Peyer's patch (tissue), 4 donors: ENCODE data around the gene MEGF6. TPM values are rescaled to one million over a fixed set of nuclear protein-coding genes. Genes with fewer than 3 reads are reported as not detected.

Experiments
- DNase-seq, 3 donors: peaks; one replicate each; pipeline ENCODE4 v3.0.0-alpha.2; 2017 to 2019
- H3K27ac ChIP-seq, 4 donors: fragments of 200-600 bp; sonication (generic); one replicate each; pipeline ENCODE4 v1.5.1; 2016 to 2019
- H3K27me3 ChIP-seq, 2 donors: fragments of 200-600 bp; sonication (generic); one replicate each; pipeline ENCODE4 v1.5.1; 2019
- H3K36me3 ChIP-seq, 3 donors: fragments of 200-600 bp; sonication (generic); one replicate each; pipeline ENCODE4 v1.5.1; 2016 to 2019
- H3K4me1 ChIP-seq, 4 donors: fragments of 200-600 bp; sonication (generic); one replicate each; pipeline ENCODE4 v1.5.1; 2016 to 2019
- H3K4me3 ChIP-seq, 4 donors: fragments of 200-600 bp; sonication (generic); 1 replicate in 3 of 4; 2 replicates in 1 of 4; pipeline ENCODE4 v1.5.1; 2016 to 2019; ENCODE audit warnings: mild to moderate bottlenecking in 1 of 4
- H3K9me3 ChIP-seq, 4 donors: fragments of 200-600 bp; sonication (generic); one replicate each; pipeline ENCODE4 v1.5.1; 2016 to 2019; ENCODE audit warnings: mild to moderate bottlenecking in 1 of 4
- CTCF ChIP-seq, 6 experiments: fragments of 450-650 bp in 4 of 6; fragments of 200-600 bp in 2 of 6; sonication (generic) in 1 of 6; IDR thresholded peaks; one replicate each; pipeline ENCODE4 v1.5.1; 2017 to 2019; ENCODE audit warnings: antibody characterized with exemption in 6 of 6, mild to moderate bottlenecking in 3 of 6, moderate library complexity in 1 of 6
- POLR2A ChIP-seq, 2 donors: fragments of 450-650 bp; IDR thresholded peaks; one replicate each; pipeline ENCODE4 v1.5.1; 2017; ENCODE audit warnings: antibody characterized with exemption in 2 of 2, mild to moderate bottlenecking in 2 of 2, moderate library complexity in 2 of 2
- total RNA-seq, 4 donors: library from RNA; depleted of rRNA; stranded (reverse); fragments of >200 nt; gene quantifications; one replicate each; pipeline ENCODE4 v1.1.0, GENCODE V29; 2016

MEGF6 gene
- total RNA-seq, 4 donors from 2014 or later: 2.5 to 61.1 (median 11.1) TPM

GRCh38 chr1:3515774-3516480 is 95.4 kb downstream of the MEGF6 start:
- H3K4me3 ChIP-seq: no peak overlapping the region
- H3K27me3 ChIP-seq: no peaks in the 10 kb centered on the region
- no peak for DNase-seq
- H3K27ac ChIP-seq: no peak overlapping the region
- H3K9me3 ChIP-seq: no peaks in the 10 kb centered on the region
- TF ChIP-seq CTCF (IDR thresholded peaks at IDR 0.05) (no peak), POLR2A (IDR thresholded peaks at IDR 0.05) (no peak)
- H3K36me3 ChIP-seq: no peaks in the 10 kb centered on the region
- H3K4me1 ChIP-seq: no peaks in the 10 kb centered on the region

GRCh38 chr1:3515272-3515671 is 96.0 kb downstream of the MEGF6 start:
- H3K9me3 ChIP-seq: no peaks in the 10 kb centered on the region
- no peaks in the 10 kb centered on the region for H3K27me3 ChIP-seq
- no peak overlapping the region for H3K27ac ChIP-seq
- TF ChIP-seq POLR2A (IDR thresholded peaks at IDR 0.05) (no peak), CTCF (IDR thresholded peaks at IDR 0.05) (no peak)
- no peaks in the 10 kb centered on the region for H3K36me3 ChIP-seq
- H3K4me3 ChIP-seq: no peak overlapping the region
- H3K4me1 ChIP-seq: no peaks in the 10 kb centered on the region
- DNase-seq: no peak

- TF ChIP-seq CTCF (IDR thresholded peaks at IDR 0.05) (no peak), POLR2A (IDR thresholded peaks at IDR 0.05) (no peak)
- no peaks in the 10 kb centered on the region for H3K27me3 ChIP-seq
- H3K9me3 ChIP-seq: no peaks in the 10 kb centered on the region
- H3K27ac ChIP-seq: no peak overlapping the region
- H3K36me3 ChIP-seq: no peaks in the 10 kb centered on the region
- no peak for DNase-seq
- no peak overlapping the region for H3K4me3 ChIP-seq
- no peaks in the 10 kb centered on the region for H3K4me1 ChIP-seq
Measured at GRCh38 chr1:3514404-3514803, 96.9 kb downstream of the MEGF6 start.

- TF ChIP-seq POLR2A (IDR thresholded peaks at IDR 0.05) (no peak), CTCF (IDR thresholded peaks at IDR 0.05) (no peak)
- Histone ChIP-seq H3K4me1 (no peaks in the 10 kb centered on the region), H3K27me3 (no peaks in the 10 kb centered on the region), H3K27ac (no peak overlapping the region), H3K36me3 (no peaks in the 10 kb centered on the region), H3K4me3 (no peak overlapping the region), H3K9me3 (no peaks in the 10 kb centered on the region)
- no peak for DNase-seq
Measured at GRCh38 chr1:3511856-3512255, 99.5 kb downstream of the MEGF6 start.

- no peak overlapping the region for H3K4me3 ChIP-seq
- TF ChIP-seq POLR2A (IDR thresholded peaks at IDR 0.05) (no peak), CTCF (IDR thresholded peaks at IDR 0.05) (no peak)
- H3K27ac ChIP-seq: no peak overlapping the region
- no peaks in the 10 kb centered on the region for H3K9me3 ChIP-seq
- no peaks in the 10 kb centered on the region for H3K4me1 ChIP-seq
- no peaks in the 10 kb centered on the region for H3K27me3 ChIP-seq
- no peak for DNase-seq
- H3K36me3 ChIP-seq: no peaks in the 10 kb centered on the region
Measured at GRCh38 chr1:3511306-3511705, 100.0 kb downstream of the MEGF6 start.

- DNase-seq: no peak
- Histone ChIP-seq H3K4me1 (no peaks in the 10 kb centered on the region), H3K27me3 (no peaks in the 10 kb centered on the region), H3K9me3 (no peaks in the 10 kb centered on the region), H3K4me3 (no peak overlapping the region), H3K36me3 (no peaks in the 10 kb centered on the region), H3K27ac (no peak overlapping the region)
- TF ChIP-seq POLR2A (IDR thresholded peaks at IDR 0.05) (no peak), CTCF (IDR thresholded peaks at IDR 0.05) (no peak)
Measured at GRCh38 chr1:3510956-3511250, 100.4 kb downstream of the MEGF6 start.
